ENCODE results near the gene SAP130. TPM values are rescaled to one million over a fixed set of nuclear protein-coding genes. Genes with fewer than 3 reads are reported as not detected.

Gene SAP130
- total and polyA plus RNA-seq, 2 of the 8 experiments (the other 6 are each of a cell fraction or from before 2014, with no cell fraction given) = 51.4 to 54.3 TPM

DNA sequence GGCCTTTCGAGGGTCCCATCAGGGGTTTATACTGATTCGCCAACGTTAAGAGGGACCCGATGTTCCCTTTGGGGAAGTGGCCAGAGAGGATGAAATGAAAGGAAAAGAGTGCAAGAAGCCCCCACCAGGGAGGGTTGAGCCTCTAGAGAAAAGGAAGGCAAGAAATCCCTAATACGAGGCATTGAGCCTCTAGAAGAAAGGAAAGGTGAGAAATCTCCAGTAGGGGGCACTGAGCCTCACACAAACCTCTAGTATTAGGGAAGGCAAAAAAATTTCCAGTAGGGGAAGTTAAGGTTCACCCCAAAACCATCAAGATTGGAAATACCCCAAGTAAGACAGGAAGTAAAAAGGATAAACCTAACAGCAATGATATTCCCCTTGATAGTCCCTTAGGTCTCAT is 9.8 kb upstream of the SAP130 start (continued):
- TF ChIP-seq RAD21 (IDR thresholded peaks at IDR 0.05 in 1 of 2, conservative IDR thresholded peaks at IDR 0.05 in 1 of 2; ENCODE audit: low read depth in 2 of 2, low read length in 2 of 2) = peak; percentile 54 to 62

All from H1 (cell line).